ENCODE results near the gene AJM1.

Gene AJM1

DNA sequence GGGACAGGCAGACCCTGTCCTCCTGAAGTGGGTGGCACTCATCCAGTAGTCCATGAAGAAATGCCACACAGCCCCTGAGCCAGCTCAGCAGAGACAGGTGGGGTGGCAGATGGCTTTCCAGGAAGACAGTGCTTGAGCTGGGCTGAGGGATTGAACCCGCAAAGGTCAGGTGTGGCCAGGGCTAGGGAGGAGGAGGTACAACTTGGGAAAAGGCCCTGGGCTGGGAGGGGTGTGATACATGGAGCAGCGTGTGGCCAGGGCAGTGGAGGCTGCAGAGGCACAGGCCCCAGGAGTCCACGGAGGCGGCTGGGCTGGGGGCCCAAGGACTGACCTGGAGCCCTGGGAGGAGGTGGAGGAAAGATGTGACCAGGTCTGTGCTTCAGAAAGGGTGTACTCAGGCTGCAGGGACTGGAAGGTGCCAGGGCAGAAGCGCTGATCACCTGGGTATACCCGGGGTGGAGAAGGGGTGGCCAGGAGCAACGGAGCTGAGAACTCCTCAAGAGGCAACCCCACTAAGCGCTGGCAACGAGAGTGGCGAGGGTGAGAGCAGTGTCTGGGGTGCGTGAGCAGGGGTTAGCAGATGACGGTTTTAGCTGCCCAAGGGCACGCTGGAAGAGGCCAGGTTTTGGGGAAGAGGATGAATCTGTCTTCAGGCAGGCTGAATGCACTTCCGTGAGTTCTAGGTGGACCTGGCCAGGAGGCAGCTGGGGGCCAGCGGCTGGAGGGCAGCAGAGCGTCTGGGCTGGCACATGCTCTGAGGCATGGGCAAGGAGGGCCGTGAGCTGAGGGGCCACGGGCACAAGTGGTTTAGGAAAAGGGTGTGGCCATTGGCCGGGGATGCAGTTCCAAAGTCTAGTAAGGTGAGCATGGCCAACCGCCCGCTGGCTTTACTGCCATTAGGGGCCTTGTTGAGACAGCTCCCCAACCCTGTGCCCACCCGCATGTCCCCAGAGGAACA is 38.4 kb upstream of the AJM1 start:
- Mint-ChIP-seq H3K36me3 (ENCODE audit: low read depth) (peaks cover 14% of the 10 kb centered on the region), H3K9me3 (no peaks in the 10 kb centered on the region), H3K4me3 (no peak overlapping the region), H3K27ac (peak overlapping the region; percentile 83), H3K4me1 (peaks cover 35% of the 10 kb centered on the region), H3K27me3 (ENCODE audit: low read depth, poor library complexity) (peaks cover 5% of the 10 kb centered on the region)
- no peak for DNase-seq
- TF ChIP-seq, protein P1, sequence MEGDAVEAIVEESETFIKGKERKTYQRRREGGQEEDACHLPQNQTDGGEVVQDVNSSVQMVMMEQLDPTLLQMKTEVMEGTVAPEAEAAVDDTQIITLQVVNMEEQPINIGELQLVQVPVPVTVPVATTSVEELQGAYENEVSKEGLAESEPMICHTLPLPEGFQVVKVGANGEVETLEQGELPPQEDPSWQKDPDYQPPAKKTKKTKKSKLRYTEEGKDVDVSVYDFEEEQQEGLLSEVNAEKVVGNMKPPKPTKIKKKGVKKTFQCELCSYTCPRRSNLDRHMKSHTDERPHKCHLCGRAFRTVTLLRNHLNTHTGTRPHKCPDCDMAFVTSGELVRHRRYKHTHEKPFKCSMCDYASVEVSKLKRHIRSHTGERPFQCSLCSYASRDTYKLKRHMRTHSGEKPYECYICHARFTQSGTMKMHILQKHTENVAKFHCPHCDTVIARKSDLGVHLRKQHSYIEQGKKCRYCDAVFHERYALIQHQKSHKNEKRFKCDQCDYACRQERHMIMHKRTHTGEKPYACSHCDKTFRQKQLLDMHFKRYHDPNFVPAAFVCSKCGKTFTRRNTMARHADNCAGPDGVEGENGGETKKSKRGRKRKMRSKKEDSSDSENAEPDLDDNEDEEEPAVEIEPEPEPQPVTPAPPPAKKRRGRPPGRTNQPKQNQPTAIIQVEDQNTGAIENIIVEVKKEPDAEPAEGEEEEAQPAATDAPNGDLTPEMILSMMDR (IDR thresholded peaks at IDR 0.05) = no peak

DNA sequence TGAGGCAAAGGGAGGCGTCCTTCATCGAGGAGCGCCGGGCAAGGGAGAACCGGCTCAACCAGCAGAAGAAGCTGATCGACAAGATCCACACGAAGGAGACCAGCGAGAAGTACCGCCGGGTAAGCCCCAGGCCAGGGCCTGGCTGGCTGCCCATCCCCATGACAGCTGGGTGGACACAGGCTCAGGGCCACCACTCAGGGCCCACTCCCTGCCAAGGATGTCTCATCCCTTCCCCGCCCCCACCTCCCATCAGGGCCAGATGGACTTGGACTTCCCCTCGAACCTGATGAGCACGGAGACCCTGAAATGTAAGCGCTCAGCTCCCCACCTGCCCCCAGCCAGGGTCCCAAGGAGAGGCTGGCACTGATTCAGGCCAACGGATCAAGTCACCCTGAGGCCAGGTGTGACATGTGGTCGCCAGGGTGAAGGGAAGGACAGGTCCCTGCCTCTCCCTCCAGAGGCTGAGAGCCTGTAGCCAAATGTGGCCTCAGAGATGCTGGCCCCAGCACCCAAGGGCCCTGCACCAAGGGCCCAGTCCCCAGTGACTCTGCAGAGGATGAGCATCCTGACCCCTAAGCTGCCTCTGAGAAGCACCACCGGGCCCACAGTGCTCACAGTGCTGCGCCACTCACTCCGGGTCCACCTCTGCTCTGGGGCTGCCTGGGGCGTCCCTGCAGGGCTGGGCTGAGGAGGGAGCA is 37.6 kb upstream of the AJM1 start:
- no peaks in the 10 kb centered on the region for H3K27me3 Mint-ChIP-seq (ENCODE audit: low read depth, poor library complexity)
- H3K4me3 Mint-ChIP-seq = no peak overlapping the region
- peaks cover 44% of the 10 kb centered on the region for H3K4me1 Mint-ChIP-seq
- H3K27ac Mint-ChIP-seq = no peak overlapping the region
- no peaks in the 10 kb centered on the region for H3K9me3 Mint-ChIP-seq
- TF ChIP-seq, protein P1 (IDR thresholded peaks at IDR 0.05) = no peak
- peaks cover 16% of the 10 kb centered on the region for H3K36me3 Mint-ChIP-seq (ENCODE audit: low read depth)
- no peak for DNase-seq

DNA sequence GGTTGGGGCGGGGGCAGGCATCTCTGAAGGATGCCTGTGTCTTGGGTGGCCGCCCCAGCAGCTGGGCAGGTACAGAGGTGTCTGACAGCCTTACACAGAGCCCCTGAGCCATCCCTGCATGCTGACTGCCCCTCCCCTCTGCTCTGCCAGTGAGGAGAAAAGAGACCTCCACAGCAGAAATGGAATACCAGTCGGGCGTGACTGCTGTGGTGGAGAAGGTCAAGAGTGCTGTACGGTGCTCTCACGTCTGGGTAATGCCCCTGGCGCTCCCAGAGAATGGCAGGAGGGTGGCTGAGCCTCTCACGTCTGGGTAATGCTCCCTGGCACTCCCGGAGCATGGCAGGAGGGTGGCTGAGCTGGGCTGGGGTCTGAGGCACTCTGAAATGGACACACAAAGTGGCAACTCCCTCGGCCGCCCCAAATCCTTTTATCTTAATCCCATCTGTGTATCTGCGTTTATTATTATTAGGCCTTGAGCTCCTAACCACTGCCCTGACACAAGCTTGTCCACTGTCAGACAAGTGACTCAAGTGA is 37.0 kb upstream of the AJM1 start:
- peaks cover 22% of the 10 kb centered on the region for H3K36me3 Mint-ChIP-seq (ENCODE audit: low read depth)
- peaks cover 46% of the 10 kb centered on the region for H3K4me1 Mint-ChIP-seq
- no peak for DNase-seq
- H3K9me3 Mint-ChIP-seq = no peaks in the 10 kb centered on the region
- TF ChIP-seq, protein P1 (IDR thresholded peaks at IDR 0.05) = no peak
- no peak overlapping the region for H3K27ac Mint-ChIP-seq
- no peaks in the 10 kb centered on the region for H3K27me3 Mint-ChIP-seq (ENCODE audit: low read depth, poor library complexity)
- peak overlapping the region; percentile 60 for H3K4me3 Mint-ChIP-seq

DNA sequence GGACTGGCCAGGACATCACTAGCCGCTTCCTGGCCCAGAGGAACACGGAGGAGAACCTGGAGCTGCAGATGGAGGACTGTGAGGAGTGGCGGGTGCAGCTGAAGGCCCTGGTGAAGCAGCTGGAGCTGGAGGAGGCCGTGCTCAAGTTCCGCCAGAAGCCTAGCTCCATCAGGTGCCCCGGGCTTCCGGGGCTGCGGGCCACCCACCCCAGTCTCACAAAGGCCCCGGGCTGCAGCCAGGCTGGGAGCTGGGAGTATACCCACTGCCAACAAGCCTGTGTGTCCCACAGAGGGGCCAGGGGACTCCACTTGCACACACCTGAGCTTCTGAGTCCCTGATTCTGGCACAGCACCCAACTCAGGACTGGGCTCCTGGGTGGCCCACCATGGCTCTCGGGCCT is 36.2 kb upstream of the AJM1 start:
- DNase-seq = no peak
- Mint-ChIP-seq H3K9me3 (no peaks in the 10 kb centered on the region), H3K27ac (no peak overlapping the region), H3K27me3 (ENCODE audit: low read depth, poor library complexity) (no peaks in the 10 kb centered on the region), H3K36me3 (ENCODE audit: low read depth) (peaks cover 27% of the 10 kb centered on the region), H3K4me1 (peaks cover 46% of the 10 kb centered on the region), H3K4me3 (peak overlapping the region; percentile 85)
- TF ChIP-seq, protein P1 (IDR thresholded peaks at IDR 0.05) = no peak

DNA sequence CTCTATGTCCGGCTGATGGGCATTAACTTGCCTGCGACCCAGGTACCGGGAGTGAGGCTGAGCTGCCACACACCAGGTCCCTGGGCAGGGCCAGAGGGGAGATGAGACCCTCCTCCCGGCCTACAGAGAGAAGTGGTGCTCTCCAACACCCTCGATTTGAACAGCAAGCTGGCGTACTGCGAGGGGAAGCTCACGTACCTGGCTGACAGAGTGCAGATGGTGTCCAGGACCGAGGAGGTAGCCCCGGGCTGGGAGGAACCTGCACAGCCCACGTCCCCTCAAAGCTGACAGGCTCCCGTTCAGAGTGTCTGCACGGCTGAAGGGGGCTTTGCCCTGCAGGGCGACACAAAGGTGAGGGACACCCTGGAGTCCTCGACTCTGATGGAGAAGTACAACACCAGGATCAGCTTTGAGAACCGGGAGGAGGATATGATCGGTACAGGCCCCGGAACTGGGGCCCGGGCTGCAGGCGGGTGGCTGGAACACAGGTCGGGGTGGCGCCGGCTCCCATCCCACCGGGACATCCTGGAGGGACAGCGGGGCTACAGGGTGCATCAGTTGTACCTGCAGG is 35.6 kb upstream of the AJM1 start:
- H3K27ac Mint-ChIP-seq = no peak overlapping the region
- DNase-seq = no peak
- no peaks in the 10 kb centered on the region for H3K27me3 Mint-ChIP-seq (ENCODE audit: low read depth, poor library complexity)
- peaks cover 45% of the 10 kb centered on the region for H3K4me1 Mint-ChIP-seq
- peak overlapping the region; percentile 85 for H3K4me3 Mint-ChIP-seq
- TF ChIP-seq, protein P1 (IDR thresholded peaks at IDR 0.05) = no peak
- H3K9me3 Mint-ChIP-seq = no peaks in the 10 kb centered on the region
- peaks cover 29% of the 10 kb centered on the region for H3K36me3 Mint-ChIP-seq (ENCODE audit: low read depth)

All from nephron progenitor cell (in vitro differentiated cells).